Tibial nerve (tissue), 4 donors: ENCODE measurements around the gene FOXJ2. TPM values are rescaled to one million over a fixed set of nuclear protein-coding genes. Genes with fewer than 3 reads are reported as not detected.

Experiments used
- DNase-seq, 2 donors: peaks; one replicate each; pipeline ENCODE4 v3.0.0-alpha.2; 2019; ENCODE audit warnings: low spot score in 2 of 2
- H3K27ac ChIP-seq, 4 donors: fragments of 200-600 bp; sonication (generic) in 3 of 4; one replicate each; pipeline ENCODE4 v1.5.1; 2017 to 2019; ENCODE audit warnings: mild to moderate bottlenecking in 1 of 4
- H3K27me3 ChIP-seq, 2 donors: fragments of 200-600 bp; sonication (generic) in 1 of 2; one replicate each; pipeline versions ENCODE4 v1.5.1 to v1.6.0; 2017 to 2019
- H3K36me3 ChIP-seq, 3 donors: fragments of 200-600 bp; sonication (generic); one replicate each; pipeline ENCODE4 v1.5.1; 2018 to 2019
- H3K4me1 ChIP-seq, 4 donors: fragments of 200-600 bp; sonication (generic) in 3 of 4; one replicate each; pipeline ENCODE4 v1.5.1; 2017 to 2019
- H3K4me3 ChIP-seq, 4 donors: fragments of 200-600 bp; sonication (generic) in 3 of 4; one replicate each; pipeline ENCODE4 v1.5.1; 2017 to 2019; ENCODE audit warnings: mild to moderate bottlenecking in 1 of 4, moderate library complexity in 1 of 4
- H3K9me3 ChIP-seq, 4 donors: fragments of 200-600 bp; sonication (generic) in 3 of 4; one replicate each; pipeline ENCODE4 v1.5.1; 2017 to 2019
- CTCF ChIP-seq, 5 experiments: fragments of 200-600 bp in 3 of 5; fragments of 450-650 bp in 2 of 5; sonication (generic) in 3 of 5; IDR thresholded peaks; one replicate each; pipeline ENCODE4 v1.5.1; 2016 to 2019; ENCODE audit warnings: antibody characterized with exemption in 5 of 5, mild to moderate bottlenecking in 3 of 5, moderate library complexity in 2 of 5
- EP300 ChIP-seq, 2 donors: sonication (generic); formaldehyde crosslinking; IDR thresholded peaks; one replicate each; pipeline ENCODE4 v1.6.1; 2017; ENCODE audit warnings: antibody characterized with exemption in 2 of 2, mild to moderate bottlenecking in 1 of 2
- POLR2A ChIP-seq, 2 donors: fragments of 450-650 bp; IDR thresholded peaks; one replicate each; pipeline ENCODE4 v1.6.1; 2017; ENCODE audit warnings: antibody characterized with exemption in 2 of 2, mild to moderate bottlenecking in 2 of 2, moderate library complexity in 2 of 2
- WGBS, 2 donors: methylation state at CpG; one replicate each; pipeline ENCODE4 v1.1.5; 2018; 5-methylcytosine and 5-hydroxymethylcytosine counted together
- total RNA-seq, 4 donors: library from RNA; depleted of rRNA; stranded (reverse); fragments of >200 nt; gene quantifications; one replicate each; pipeline ENCODE4 v1.1.0, GENCODE V29; 2016

The FOXJ2 gene
- total RNA-seq, 4 donors from 2014 or later: 19.4 to 24.7 (median 20.1) TPM

GRCh38 chr12:8052679-8053078 lies 20.2 kb downstream of the FOXJ2 start:
- Histone ChIP-seq H3K27me3 (no peaks in the 10 kb centered on the region), H3K4me1 (peaks cover 0 to 5% (median 0%) of the 10 kb centered on the region in 4 donors), H3K36me3 (peaks cover 3 to 83% (median 45%) of the 10 kb centered on the region in 3 donors), H3K27ac (no peak overlapping the region), H3K9me3 (no peaks in the 10 kb centered on the region), H3K4me3 (no peak overlapping the region)
- no peak for TF ChIP-seq POLR2A (IDR thresholded peaks at IDR 0.05)
- no peak for TF ChIP-seq CTCF (IDR thresholded peaks at IDR 0.05)
- TF ChIP-seq EP300 (IDR thresholded peaks at IDR 0.05): no peak
- WGBS, 2 donors: 69 to 84% methylated on average over 7 of the region's 7 CpGs
- peak in 1 of 2 donors; percentile 41 for DNase-seq

GRCh38 chr12:8054816-8055215 lies 22.3 kb downstream of the FOXJ2 start:
- no peak overlapping the region for H3K27ac ChIP-seq
- TF ChIP-seq POLR2A (IDR thresholded peaks at IDR 0.05): no peak
- TF ChIP-seq CTCF (IDR thresholded peaks at IDR 0.05): no peak
- no peak for TF ChIP-seq EP300 (IDR thresholded peaks at IDR 0.05)
- DNase-seq: peak in 1 of 2 donors; percentile 33
- no peak overlapping the region for H3K4me3 ChIP-seq
- H3K9me3 ChIP-seq: no peaks in the 10 kb centered on the region
- peaks cover 0 to 62% (median 27%) of the 10 kb centered on the region in 3 donors for H3K36me3 ChIP-seq
- no peaks in the 10 kb centered on the region for H3K27me3 ChIP-seq
- 88 to 95% methylated on average over 2 of the region's 2 CpGs for WGBS, 2 donors
- H3K4me1 ChIP-seq: peaks cover 0 to 8% (median 0%) of the 10 kb centered on the region in 4 donors

GRCh38 chr12:8057306-8057705 lies 24.8 kb downstream of the FOXJ2 start:
- WGBS, 2 donors: 65 to 70% methylated on average over 2 of the region's 2 CpGs
- peak overlapping the region in 1 of 4 donors; percentile 22 for H3K27ac ChIP-seq
- H3K9me3 ChIP-seq: no peaks in the 10 kb centered on the region
- H3K36me3 ChIP-seq: peaks cover 0 to 37% (median 19%) of the 10 kb centered on the region in 3 donors
- TF ChIP-seq CTCF (IDR thresholded peaks at IDR 0.05) (no peak), EP300 (IDR thresholded peaks at IDR 0.05) (no peak), POLR2A (IDR thresholded peaks at IDR 0.05) (no peak)
- H3K27me3 ChIP-seq: no peaks in the 10 kb centered on the region
- DNase-seq: no peak
- no peak overlapping the region for H3K4me3 ChIP-seq
- peaks cover 0 to 8% (median 0%) of the 10 kb centered on the region in 4 donors for H3K4me1 ChIP-seq

- Histone ChIP-seq H3K9me3 (no peaks in the 10 kb centered on the region), H3K27ac (peak overlapping the region in 1 of 4 donors; percentile 22), H3K4me3 (no peak overlapping the region), H3K36me3 (peaks cover 0 to 31% (median 14%) of the 10 kb centered on the region in 3 donors), H3K27me3 (no peaks in the 10 kb centered on the region), H3K4me1 (peaks cover 0 to 8% (median 0%) of the 10 kb centered on the region in 4 donors)
- no peak for DNase-seq
- 69 to 73% methylated on average over 4 of the region's 4 CpGs for WGBS, 2 donors
- TF ChIP-seq CTCF (IDR thresholded peaks at IDR 0.05) (no peak), EP300 (IDR thresholded peaks at IDR 0.05) (peak in 1 of 2 donors; percentile 80)
These were observed 25.3 kb downstream of the FOXJ2 start for GRCh38 chr12:8057839-8058238.

GRCh38 chr12:8058506-8058905 lies 26.0 kb downstream of the FOXJ2 start:
- TF ChIP-seq EP300 (IDR thresholded peaks at IDR 0.05) (no peak), CTCF (IDR thresholded peaks at IDR 0.05) (no peak), POLR2A (IDR thresholded peaks at IDR 0.05) (no peak)

More at GRCh38 chr12:8058506-8058905, 26.0 kb downstream of the FOXJ2 start:
- 63 to 73% methylated on average over 6 of the region's 6 CpGs for WGBS, 2 donors
- Histone ChIP-seq H3K4me1 (peaks cover 0 to 8% (median 0%) of the 10 kb centered on the region in 4 donors), H3K27me3 (no peaks in the 10 kb centered on the region), H3K27ac (no peak overlapping the region), H3K9me3 (no peaks in the 10 kb centered on the region), H3K4me3 (no peak overlapping the region), H3K36me3 (peaks cover 0 to 25% (median 7%) of the 10 kb centered on the region in 3 donors)
- no peak for DNase-seq
